MM.1S (cell line): ENCODE results near the gene PPP6R3.

Source experiments
- CTCF ChIP-seq: fragments of 300-600 bp; sonication (generic); IDR thresholded peaks from 2 replicates; pipeline ENCODE4 v1.5.1; 2016; ENCODE audit warnings: antibody characterized with exemption, low read length, mixed read lengths
- EZH2 ChIP-seq: fragments of 300-600 bp; sonication (generic); optimal IDR thresholded peaks from 2 replicates; pipeline ENCODE3; 2017; ENCODE audit warnings: low read depth, mild to moderate bottlenecking, antibody characterized with exemption, low read length, mixed read lengths

- TF ChIP-seq CTCF, result no peak
- TF ChIP-seq EZH2, result no peak
Measured at GRCh38 chr11:68664906-68665305, 204.4 kb downstream of the PPP6R3 start.
